Forelimb muscle (tissue), 1 donor: Measurements from ENCODE around the gene SPP2. TPM values are rescaled to one million over a fixed set of nuclear protein-coding genes. Genes with fewer than 3 reads are reported as not detected.

Experiments used
- DNase-seq: peaks from one replicate; pipeline ENCODE4 v3.0.0-alpha.2; 2013; ENCODE audit warnings: low read depth
- polyA plus RNA-seq: library from polyadenylated mRNA; unstranded; fragments of 120-200 nt; gene quantifications from one replicate; pipeline ENCODE4 v1.2.1, GENCODE V29; 2013; ENCODE audit not compliant: insufficient read length

SPP2 gene, protein sequence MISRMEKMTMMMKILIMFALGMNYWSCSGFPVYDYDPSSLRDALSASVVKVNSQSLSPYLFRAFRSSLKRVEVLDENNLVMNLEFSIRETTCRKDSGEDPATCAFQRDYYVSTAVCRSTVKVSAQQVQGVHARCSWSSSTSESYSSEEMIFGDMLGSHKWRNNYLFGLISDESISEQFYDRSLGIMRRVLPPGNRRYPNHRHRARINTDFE
- not detected for polyA plus RNA-seq

DNA sequence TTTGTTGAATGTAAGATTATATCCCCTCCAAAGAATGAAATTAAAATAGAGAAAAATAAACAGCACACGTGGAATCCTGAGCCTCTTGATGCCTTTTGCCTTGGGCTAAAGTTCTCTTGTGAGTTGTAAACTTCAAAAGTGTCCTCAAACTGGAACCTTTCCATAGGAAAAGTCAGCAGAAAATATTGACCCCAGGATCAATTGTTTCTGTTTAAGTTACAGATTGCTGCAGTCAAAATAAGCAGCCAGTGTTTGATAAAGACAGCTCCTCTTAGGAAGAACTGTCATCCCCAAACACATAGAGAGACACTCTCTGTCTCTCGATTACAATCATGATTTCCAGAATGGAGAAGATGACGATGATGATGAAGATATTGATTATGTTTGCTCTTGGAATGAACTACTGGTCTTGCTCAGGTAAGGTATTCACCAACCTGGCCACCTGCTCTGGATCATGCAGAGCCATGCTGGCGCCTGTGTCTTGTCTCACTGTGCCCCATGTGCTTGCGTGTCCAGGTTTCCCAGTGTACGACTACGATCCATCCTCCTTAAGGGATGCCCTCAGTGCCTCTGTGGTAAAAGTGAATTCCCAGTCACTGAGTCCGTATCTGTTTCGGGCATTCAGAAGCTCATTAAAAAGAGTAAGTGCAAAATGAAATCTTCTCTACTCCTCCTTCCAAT, at the start of gene SPP2:
SPP2 (plus strand) TSS at position 248 of the 681 bp plus-strand sequence; CDS start at position 333, 85 bp downstream.
- DNase-seq: no peak

DNA sequence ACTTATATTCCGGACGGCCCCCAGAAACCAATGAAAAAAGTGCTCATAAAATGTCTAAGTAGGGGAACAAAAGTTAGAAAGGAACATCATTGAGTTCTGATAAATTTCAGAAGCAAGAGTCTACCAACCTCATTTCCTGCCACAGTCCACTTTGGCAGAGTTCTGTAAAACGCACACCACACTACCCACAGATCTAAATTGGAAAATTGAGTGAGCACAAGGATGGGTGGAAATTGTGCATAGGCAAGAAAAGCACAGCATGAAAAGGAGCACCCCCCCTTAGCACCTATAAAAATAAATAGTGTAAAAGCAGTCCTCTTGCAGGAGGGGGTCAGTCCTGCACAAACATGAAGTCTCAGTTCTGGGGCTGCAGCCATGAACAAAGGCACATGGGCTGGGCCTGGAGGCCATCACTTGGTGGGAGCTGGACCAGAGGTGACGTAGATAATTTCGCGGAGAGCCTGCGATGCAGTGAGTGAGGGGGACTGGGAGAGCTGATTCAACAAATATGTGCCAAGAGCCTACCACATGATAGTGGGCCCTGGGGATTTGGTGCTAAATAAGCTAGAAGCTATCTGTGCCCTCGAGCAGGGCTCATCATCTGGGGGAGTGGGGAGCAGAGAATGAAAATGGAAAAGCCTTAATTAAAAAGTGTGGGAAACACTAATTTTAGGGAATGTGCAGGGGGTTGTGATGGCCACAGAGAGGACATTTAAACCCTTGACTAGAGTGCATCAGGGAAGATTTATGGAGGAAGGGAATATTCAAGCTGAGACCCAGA, 48.9 kb upstream of the SPP2 start:
- DNase-seq: no peak

DNA sequence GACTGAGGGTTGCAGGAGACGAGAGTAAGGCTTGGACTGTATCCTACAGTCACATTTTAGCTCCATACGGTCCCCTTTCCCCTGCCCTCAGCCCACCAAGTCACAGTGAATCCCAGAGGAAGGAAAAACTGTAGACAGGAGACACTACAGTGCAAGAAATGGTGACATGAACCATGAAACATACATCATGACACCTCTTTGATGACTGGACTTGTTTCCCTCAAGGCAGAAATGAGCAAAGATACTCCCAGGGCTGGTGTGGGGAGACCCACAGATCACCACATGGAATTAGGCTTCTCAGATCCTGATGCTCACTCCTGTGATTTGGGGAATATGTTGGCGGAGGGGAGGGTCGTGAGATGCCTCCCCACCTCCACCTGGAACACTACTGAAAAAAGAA, 48.2 kb upstream of the SPP2 start:
- DNase-seq: no peak

DNA sequence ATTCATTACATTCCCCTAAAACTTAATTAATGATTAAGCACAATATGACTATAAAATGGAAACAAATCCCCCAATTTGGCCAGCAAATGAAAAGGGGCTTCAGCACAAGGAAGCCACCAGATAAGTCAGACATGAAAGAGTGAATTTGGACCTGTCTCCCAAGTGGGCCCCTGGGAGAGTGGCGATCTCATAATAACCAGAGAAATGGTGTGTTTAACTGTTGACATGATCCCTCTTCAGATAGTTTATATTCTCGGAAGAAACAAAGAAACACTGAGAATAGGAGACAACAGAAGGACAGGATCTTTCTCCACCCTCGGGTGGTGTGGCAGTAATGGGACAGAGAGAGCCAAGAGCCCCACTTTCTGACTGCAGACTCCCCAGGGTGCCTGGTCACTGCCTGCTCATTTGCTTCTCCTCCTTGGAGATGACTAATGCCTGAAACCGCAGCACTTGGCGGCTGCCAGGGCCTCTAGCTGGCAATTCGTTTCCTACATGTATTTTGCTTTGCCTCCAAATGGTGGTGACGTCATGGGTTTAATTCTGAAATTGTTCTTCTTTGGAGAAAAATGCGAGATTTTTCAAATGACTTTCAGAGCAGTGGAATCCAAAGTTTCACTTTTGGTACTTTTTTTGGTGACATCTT, 46.4 kb upstream of the SPP2 start:
- DNase-seq: no peak

DNA sequence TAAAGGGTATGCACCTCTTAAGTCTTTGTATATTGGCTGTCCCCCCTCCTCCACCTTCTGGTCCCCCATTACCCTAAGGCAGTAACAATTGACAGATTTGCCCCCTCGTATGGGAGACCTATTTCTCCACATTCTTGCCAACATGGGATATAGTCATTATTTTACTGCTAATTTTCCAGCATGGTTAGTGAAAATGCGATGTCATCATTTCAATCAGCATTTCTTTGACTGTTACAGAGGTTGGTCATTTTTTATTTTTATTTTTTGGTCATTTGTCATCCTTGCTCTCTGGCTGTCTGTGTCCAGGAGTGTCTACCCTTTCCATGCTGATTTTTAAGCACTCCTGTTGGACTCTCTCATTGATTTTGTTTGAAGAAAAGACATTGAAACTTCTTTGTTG, 45.4 kb upstream of the SPP2 start:
- no peak for DNase-seq

DNA sequence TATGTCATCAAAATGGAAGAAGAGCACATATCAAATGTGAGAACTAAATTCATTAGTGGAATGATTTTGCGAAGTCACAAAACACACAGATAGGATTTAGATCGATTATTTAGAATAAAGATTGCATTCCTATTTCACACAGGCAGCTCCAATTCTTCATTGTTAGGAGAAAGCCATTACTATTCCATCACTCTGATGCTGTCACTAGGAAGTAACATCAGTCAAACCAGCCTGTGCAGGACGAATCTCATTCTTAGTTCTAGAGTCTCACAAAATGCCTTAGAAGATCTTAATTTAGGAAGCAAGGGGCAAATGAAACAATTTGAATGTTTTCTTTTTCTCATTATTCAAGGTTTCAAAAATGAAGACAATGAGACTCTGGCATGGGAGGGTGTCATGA, 44.0 kb upstream of the SPP2 start:
- no peak for DNase-seq

DNA sequence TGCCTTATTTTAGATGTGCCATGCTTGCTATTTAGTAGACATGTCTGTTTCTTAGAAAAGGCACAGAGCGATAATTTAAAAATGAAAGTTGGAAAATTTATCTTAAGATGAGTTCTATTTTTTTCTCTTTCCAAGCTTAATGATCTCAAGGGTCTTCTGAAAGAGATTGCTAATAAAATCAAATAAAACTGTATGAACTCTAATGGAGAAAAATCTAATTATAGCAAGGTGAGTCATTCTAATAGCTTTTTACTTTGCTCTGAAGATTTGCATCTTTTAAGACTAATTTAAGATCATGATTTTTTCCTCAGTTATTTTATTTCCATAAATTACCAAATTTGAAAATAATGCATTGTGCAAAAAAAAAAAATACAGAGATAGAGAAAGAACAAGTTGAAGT, 36.1 kb upstream of the SPP2 start:
- DNase-seq: no peak

DNA sequence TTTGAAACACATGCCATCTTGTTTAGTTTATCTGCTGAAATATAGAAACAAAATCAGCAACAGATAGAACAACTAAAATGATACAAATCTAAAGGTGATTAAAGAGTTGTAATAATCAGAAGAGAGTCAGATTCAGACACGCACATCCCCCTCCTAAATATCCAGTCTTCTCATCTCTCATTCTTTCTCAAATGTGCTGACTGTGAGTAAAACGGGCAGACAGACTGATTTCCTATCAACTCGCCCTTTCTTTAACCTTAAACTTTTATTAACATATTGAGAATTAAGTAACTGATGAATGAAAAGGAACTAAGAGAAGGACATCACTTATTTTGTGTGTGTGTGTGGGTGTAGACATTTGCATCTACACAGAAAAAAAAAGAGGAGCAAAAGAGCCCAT, 34.6 kb upstream of the SPP2 start:
- no peak for DNase-seq

DNA sequence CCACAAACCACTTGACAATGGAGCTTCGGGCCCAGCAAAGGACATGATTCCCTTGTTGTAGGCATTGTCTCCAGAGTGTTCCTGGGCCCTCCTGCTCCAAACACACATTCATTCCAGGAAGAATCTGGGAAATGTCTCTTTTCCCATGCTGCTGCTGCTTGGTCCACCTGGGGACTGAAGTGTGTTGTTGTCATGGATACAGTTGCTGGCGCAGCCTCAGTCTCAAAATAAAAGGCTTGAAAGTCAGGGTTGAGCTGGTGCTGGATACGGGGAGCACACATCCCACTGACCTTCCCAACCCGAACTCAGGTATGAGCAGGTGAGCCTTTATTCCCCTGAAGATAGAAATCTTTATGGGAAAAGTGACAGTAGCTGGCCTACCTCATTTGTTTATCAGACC, 30.6 kb upstream of the SPP2 start:
- no peak for DNase-seq

DNA sequence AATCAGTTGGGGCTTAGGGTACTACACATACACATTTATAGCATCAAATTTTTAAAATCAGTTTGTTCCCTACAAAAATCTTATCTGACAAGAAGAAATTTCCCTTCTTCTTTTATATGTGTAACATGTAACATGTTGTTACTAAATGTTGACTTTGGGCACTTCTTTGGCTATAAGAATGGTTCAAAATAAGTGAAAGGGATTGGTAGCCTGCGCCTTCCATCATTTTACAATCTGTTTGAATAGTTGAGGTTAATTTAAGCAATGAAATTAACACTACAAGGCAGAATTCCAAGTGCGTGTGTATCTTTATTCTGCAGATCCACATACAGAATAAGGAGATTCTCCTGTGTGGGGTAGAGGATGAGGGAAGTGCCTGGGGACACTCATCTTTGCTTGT, 30.2 kb upstream of the SPP2 start:
- DNase-seq: no peak

DNA sequence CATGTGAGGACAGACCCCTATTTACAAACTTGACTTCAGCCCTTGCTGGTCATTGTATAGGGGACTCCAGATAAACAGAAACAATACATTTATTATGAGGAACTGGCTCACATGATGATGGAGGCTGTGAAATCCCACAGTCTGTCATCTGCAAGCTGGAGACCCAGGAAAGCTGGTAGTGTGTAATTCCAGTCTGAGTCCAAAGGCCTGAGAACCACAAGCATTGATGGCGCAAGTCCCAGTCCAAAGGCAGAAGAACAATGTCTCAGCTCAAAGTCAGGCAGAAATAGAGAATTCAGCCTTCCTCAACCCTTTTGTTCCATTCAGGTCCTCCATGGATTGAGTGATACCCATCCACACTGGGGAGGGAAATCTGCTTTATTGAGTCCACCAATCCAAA, 28.1 kb upstream of the SPP2 start:
- DNase-seq: no peak

DNA sequence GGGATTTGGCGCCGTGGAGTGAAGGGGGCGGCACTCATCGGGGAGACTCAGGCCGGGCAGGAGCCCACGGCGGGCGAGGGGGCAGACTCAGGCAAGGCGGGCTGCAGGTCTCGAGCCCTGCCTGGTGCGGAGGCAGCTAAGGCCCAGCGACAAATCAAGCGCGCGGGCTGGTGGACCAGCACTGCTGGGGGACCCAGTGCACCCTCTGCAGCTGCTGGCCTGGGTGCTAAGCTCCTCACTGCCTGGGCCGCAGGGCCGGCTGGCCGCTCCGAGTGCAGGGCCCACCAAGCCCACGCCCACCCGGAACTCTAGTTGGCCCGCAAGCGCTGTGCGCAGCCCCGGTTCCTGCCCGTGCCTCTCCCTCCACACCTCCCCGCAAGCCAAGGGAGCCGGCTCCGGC, 26.2 kb upstream of the SPP2 start:
- no peak for DNase-seq

DNA sequence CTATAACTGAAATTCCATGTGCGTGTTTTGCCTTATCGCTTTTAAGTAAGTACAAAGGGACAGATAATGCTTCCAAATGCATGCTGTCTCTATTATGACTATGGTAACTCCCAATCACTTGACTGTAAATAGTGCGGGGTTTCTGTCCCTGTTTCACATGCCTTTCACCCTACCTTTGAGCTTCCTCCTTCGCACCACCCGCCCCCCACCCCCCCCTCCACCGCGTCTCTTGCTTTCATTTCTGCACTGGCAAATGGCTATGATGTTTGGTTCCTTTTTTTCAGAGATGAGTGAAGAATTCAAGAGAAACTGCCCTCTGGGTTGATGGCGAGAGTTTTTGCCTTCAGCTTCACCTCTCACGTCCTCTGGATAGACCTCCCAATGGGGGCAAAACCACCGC, 25.0 kb upstream of the SPP2 start:
- DNase-seq: no peak

DNA sequence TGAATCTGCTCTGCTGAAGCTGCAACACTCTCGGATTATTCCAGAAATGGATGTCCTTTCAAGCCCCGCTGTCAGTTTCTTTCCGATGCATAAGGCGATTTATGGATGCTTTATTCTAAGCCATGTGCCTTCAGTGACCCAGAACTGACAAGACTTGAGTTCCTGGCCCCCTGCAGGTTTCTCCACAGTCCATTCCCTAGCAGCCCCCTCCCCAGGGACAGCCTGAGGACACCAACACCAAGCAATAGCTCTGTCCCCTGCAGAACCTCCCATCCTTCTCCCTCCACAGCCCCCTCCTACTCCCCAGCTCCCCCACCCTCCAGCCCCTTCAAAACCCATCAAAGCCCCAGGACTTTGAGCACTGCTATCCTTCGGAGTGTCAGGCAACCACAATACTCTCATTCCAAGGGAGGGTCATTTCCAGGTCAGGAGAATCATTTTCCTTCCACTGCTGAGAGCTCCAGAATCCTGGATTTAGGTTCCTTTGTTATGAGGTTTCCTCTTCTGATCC, 24.6 kb upstream of the SPP2 start:
- DNase-seq: no peak

DNA sequence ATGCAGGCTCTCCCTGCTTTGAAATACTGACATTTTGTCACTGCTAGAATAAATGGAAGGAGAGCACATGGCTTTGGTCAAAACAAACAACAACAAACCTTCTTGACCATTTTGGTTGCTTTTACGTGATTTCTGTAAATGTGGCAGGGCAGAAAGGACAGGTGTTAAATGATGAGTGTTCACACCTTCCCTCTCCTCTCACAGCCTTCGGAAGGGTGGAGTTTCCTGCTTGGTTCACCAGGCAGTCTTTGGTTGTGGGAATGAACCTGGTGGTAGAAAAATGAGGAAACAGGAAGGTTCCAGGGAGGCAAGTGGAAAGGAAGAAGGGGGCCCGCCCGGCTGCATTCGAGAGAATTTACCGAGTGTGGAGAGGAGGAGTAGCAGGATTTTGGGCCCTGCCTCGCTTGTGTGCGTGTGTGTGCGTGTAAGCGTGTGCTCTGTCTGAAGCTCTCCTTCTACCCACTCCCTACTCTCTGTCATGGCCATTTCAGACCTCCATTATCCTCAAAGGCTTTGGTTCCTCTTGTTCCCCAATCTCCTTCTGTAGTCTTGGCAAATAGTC, 23.7 kb upstream of the SPP2 start:
- no peak for DNase-seq

DNA sequence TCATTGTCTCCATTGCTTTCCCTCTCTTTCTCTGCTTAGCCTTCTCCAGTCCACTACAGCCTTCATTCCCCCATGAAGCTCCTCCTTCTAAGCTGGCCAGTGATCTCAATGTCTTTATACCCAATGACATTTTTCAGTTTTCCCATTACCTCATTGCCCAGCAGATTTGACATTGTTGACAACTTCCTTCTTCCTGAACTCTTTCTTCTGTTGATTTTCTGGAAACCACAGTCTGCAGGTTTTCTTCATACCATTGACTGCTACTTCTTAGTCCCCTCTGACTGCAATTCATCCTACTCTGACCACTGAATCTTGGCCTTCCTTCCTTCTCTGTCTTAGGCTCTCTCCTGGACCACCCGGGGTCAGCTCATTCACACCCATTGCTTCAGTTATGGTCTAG, 22.9 kb upstream of the SPP2 start:
- no peak for DNase-seq

DNA sequence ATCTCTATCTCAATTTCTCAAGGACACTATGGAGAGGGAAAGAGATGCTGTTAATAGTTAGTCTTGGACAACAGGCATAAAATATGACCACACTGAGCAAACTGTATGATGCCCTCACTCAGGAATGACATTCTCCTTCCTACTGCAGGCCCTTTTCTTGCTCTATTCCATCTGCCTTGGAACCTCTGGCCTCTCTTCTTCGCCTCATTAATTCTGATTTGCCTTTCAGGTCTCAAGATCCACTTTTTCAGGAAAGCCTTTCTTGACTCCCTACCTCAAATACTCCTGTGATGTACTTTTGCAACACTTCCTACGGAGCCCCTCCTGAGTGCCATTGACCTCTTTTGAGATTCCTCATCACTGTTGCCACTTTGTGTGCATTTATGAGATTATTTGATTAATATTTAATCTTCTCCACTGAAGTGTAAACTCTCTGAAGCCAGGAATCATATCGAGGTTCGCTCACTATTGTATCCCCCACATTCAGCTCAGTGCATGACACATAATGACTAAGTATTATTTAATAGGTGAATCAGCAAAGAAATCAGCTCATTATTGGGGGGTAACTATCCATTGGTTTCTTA, 21.3 kb upstream of the SPP2 start:
- DNase-seq: no peak

DNA sequence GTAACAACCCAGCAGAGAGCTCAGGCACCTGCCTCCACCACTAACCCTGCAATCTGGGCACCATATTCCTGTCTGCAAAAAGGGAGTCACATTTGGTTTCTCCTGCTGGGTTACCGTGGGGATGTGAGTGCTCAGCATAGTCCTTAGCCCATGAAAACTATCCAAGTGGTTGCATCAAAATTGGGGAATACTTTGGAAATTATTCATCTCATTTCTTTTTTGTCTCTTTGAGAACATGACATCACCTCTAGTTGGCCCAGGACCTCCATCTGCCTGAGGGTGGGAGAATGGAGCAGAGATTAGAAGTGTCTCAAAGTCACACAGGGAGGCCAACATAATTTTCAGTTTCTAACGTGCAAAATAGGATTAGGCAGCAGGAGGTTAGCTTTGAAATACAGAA, 19.3 kb upstream of the SPP2 start:
- DNase-seq: no peak

DNA sequence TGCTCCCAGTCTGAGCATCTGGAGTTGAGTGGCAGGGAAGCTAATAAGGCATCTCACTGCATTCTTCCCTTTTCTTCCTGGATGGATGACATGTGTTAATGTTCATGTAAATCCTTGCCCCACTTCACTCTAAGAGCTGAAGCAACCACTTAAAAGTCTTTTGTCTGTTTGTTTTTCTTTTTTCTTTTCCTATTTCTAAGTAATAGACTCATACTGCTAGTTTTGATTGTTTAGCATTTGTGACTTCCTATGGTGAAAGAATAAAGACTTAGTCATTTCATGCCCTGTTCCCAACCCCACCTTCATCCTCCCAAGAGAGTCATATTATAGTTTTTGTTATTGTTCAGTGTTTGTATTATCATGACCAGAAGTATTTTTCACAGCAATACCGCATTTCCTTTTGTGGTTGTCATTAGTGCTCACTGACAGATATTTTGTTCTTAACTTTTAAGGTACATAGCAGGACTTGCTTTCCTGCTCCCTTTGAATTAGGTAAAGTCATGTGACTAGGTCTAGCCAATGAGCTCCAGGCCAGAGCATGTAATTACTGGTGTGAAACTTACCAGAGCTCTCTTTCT, 18.1 kb upstream of the SPP2 start:
- no peak for DNase-seq

DNA sequence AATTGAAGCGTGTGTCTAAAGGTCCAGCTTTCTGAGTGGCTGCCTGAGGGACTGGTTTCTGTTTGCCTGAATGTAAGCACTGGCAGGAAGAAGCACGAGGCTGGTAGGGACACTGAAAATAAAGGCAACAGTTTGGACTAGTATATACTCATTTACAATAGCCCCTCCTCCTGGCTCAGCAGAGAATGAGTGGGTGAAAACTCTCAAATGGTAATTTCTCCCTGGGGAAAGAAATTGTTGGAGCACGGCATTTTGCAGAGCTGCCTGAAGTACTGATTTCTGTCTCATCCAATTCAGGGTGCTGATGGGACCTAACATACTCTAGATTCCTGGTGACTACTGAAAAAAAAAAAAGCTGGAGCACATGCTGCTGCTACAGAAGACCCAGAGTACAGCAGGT, 17.3 kb upstream of the SPP2 start:
- no peak for DNase-seq

DNA sequence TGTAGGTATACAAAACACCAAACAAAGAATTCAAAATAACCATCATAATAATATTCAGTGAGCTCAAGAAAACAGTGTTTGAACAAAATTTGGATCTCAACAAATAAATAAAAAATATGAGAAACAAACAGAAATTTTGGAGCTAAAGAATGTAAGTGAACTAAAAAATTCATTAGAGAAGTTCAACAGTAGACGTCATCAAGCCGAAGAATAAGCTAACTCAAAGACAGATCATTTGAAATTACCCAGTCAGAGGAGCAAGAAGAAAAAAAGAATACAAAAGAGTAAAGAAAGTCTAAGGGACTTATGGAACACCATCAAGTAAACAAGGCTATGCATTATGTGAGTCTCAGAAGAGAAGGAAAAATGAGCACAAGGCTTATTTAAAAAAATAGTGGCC, 16.6 kb upstream of the SPP2 start:
- no peak for DNase-seq
